ENCODE results near the gene NMT1. TPM values are rescaled to one million over a fixed set of nuclear protein-coding genes. Genes with fewer than 3 reads are reported as not detected.
A peak's percentile ranks its signal among the peaks of the same experiment; 100 is the strongest.

The NMT1 gene
- total RNA-seq, 1 donor from 2014 or later, result 118 TPM

- Mint-ChIP-seq H3K27me3 (ENCODE audit: low read depth) (no peaks in the 10 kb centered on the region), H3K9me3 (no peaks in the 10 kb centered on the region), H3K36me3 (ENCODE audit: low read depth) (no peaks in the 10 kb centered on the region), H3K4me3 (peak overlapping the region; percentile 99), H3K27ac (ENCODE audit: unreplicated experiment) (no peak overlapping the region), H3K4me1 (peaks cover 35% of the 10 kb centered on the region)
- no peak for DNase-seq (ENCODE audit: low read depth, low spot score)
- TF ChIP-seq CTCF (conservative IDR thresholded peaks at IDR 0.05), result no peak
Measured at GRCh38 chr17:45061606-45062205, 589 bp downstream of the NMT1 start.

GRCh38 chr17:45063198-45063597, 2.1 kb downstream of the NMT1 start:
- Mint-ChIP-seq H3K27me3 (ENCODE audit: low read depth) (no peaks in the 10 kb centered on the region), H3K4me1 (peaks cover 35% of the 10 kb centered on the region), H3K36me3 (ENCODE audit: low read depth) (no peaks in the 10 kb centered on the region), H3K27ac (ENCODE audit: unreplicated experiment) (no peak overlapping the region), H3K9me3 (no peaks in the 10 kb centered on the region), H3K4me3 (peak overlapping the region; percentile 54)
- DNase-seq (ENCODE audit: low read depth, low spot score), result no peak
- TF ChIP-seq CTCF (conservative IDR thresholded peaks at IDR 0.05), result no peak

- no peak for TF ChIP-seq CTCF (conservative IDR thresholded peaks at IDR 0.05)
- no peaks in the 10 kb centered on the region for H3K9me3 Mint-ChIP-seq
- H3K27me3 Mint-ChIP-seq (ENCODE audit: low read depth), result no peaks in the 10 kb centered on the region
- H3K36me3 Mint-ChIP-seq (ENCODE audit: low read depth), result peaks cover 3% of the 10 kb centered on the region
- no peak overlapping the region for H3K27ac Mint-ChIP-seq (ENCODE audit: unreplicated experiment)
- H3K4me1 Mint-ChIP-seq, result peaks cover 6% of the 10 kb centered on the region
- no peak for DNase-seq (ENCODE audit: low read depth, low spot score)
- H3K4me3 Mint-ChIP-seq, result no peak overlapping the region
Measured at GRCh38 chr17:45067637-45068036, 6.5 kb downstream of the NMT1 start.

GRCh38 chr17:45070001-45070400, 8.9 kb downstream of the NMT1 start:
- peaks cover 4% of the 10 kb centered on the region for H3K4me1 Mint-ChIP-seq
- no peaks in the 10 kb centered on the region for H3K9me3 Mint-ChIP-seq
- H3K36me3 Mint-ChIP-seq (ENCODE audit: low read depth), result peaks cover 6% of the 10 kb centered on the region
- DNase-seq (ENCODE audit: low read depth, low spot score), result no peak
- no peaks in the 10 kb centered on the region for H3K27me3 Mint-ChIP-seq (ENCODE audit: low read depth)
- no peak for TF ChIP-seq CTCF (conservative IDR thresholded peaks at IDR 0.05)
- no peak overlapping the region for H3K4me3 Mint-ChIP-seq
- H3K27ac Mint-ChIP-seq (ENCODE audit: unreplicated experiment), result no peak overlapping the region

- Mint-ChIP-seq H3K4me3 (no peak overlapping the region), H3K4me1 (peaks cover 4% of the 10 kb centered on the region), H3K9me3 (no peaks in the 10 kb centered on the region), H3K27me3 (ENCODE audit: low read depth) (no peaks in the 10 kb centered on the region), H3K36me3 (ENCODE audit: low read depth) (peaks cover 6% of the 10 kb centered on the region), H3K27ac (ENCODE audit: unreplicated experiment) (no peak overlapping the region)
- no peak for DNase-seq (ENCODE audit: low read depth, low spot score)
- no peak for TF ChIP-seq CTCF (conservative IDR thresholded peaks at IDR 0.05)
Measured at GRCh38 chr17:45070809-45071208, 9.7 kb downstream of the NMT1 start.

Data from neural crest cell (in vitro differentiated cells).